ENCODE data around the gene SH3GL3.

GRCh38 chr15:83569341-83569740 is 122.2 kb downstream of the SH3GL3 start:
- no peak for TF ChIP-seq CTCF (conservative IDR thresholded peaks at IDR 0.05 in 1 of 2, IDR thresholded peaks at IDR 0.05 in 1 of 2; ENCODE audit: extremely low read depth in 1 of 2, insufficient read depth in 1 of 2, low read depth in 1 of 2, low read length in 2 of 2)
- TF ChIP-seq EZH2 (IDR thresholded peaks at IDR 0.05; ENCODE audit: borderline replicate concordance, low read length), result no peak

All from mammary epithelial cell (primary cell).